Activated CD4-positive, alpha-beta memory T cell treated with anti-CD3 and anti-CD28 coated beads for 36 hours (primary cell): ENCODE measurements around the gene RPIA. TPM values are rescaled to one million over a fixed set of nuclear protein-coding genes. Genes with fewer than 3 reads are reported as not detected.

ENCODE experiments used
- CTCF ChIA-PET: fragments of 350-600 bp; sonication (Branson Sonifier 250); formaldehyde crosslinking; loops from one replicate; lab custom pipeline; 2021; ENCODE audit warnings: antibody characterized with exemption, inconsistent platforms; lab: Charles Lee
- POLR2A ChIA-PET: fragments of 350-600 bp; sonication (Branson Sonifier 250); formaldehyde crosslinking; loops from one replicate; lab custom pipeline; 2021; ENCODE audit warnings: antibody characterized with exemption; lab: Charles Lee
- DNase-seq: peaks from one replicate; pipeline ENCODE4 v3.0.0-alpha.2; 2020
- H3K27ac Mint-ChIP-seq: one replicate; pipeline ENCODE4 v1.8.0; 2021; ENCODE audit warnings: mixed read lengths
- H3K27me3 Mint-ChIP-seq: one replicate; pipeline ENCODE4 v1.8.0; 2021; ENCODE audit warnings: mixed read lengths
- H3K36me3 Mint-ChIP-seq: one replicate; pipeline ENCODE4 v1.8.0; 2021; ENCODE audit warnings: mixed read lengths
- H3K4me1 Mint-ChIP-seq: one replicate; pipeline ENCODE4 v1.8.0; 2021; ENCODE audit warnings: low read depth, mixed read lengths
- H3K4me3 Mint-ChIP-seq: one replicate; pipeline ENCODE4 v1.8.0; 2021; ENCODE audit warnings: mild to moderate bottlenecking, mixed read lengths
- H3K9me3 Mint-ChIP-seq: one replicate; pipeline ENCODE4 v1.8.0; 2021; ENCODE audit warnings: mixed read lengths
- intact Hi-C: fragments of 100-400 bp; cut with micrococcal nuclease; formaldehyde crosslinking; loops from one replicate; pipeline ENCODE4 v1.15.1; 2023
- total RNA-seq, 2 experiments: library from RNA; stranded (reverse); gene quantifications; one replicate each; pipeline ENCODE4 v1.2.3, GENCODE V29; 2021

The RPIA gene
- total RNA-seq, 2 experiments from 2014 or later: 50.7 to 52.7 TPM

GRCh38 chr2:88711897-88712296 is 20.4 kb downstream of the RPIA start:
- Mint-ChIP-seq H3K4me3 (no peak overlapping the region), H3K27me3 (no peaks in the 10 kb centered on the region), H3K36me3 (peaks cover 21% of the 10 kb centered on the region), H3K9me3 (peaks cover 2% of the 10 kb centered on the region), H3K4me1 (no peaks in the 10 kb centered on the region), H3K27ac (no peak overlapping the region)
- no peak for DNase-seq
- intact Hi-C loops: no loop called here
- ChIA-PET POLR2A (no interaction called here), CTCF (no interaction called here)

GRCh38 chr2:88713408-88713807 is 21.9 kb downstream of the RPIA start:
- intact Hi-C loops: no loop called here
- no peak overlapping the region for H3K4me3 Mint-ChIP-seq
- H3K36me3 Mint-ChIP-seq: peaks cover 28% of the 10 kb centered on the region
- POLR2A ChIA-PET: interaction anchor here (0.6 kb wide), 1 partner anchor 18 kb away, joined by 3 read pairs; no protein-coding TSS in a partner anchor
- no peak for DNase-seq
- no peaks in the 10 kb centered on the region for H3K27me3 Mint-ChIP-seq
- peaks cover 10% of the 10 kb centered on the region for H3K9me3 Mint-ChIP-seq
- no peaks in the 10 kb centered on the region for H3K4me1 Mint-ChIP-seq
- no peak overlapping the region for H3K27ac Mint-ChIP-seq
- CTCF ChIA-PET: interaction anchor here (1.2 kb wide), 1 partner anchor 22 kb away, joined by 3 read pairs; the partner anchor contains the start of gene RPIA

- CTCF ChIA-PET: no interaction called here
- H3K4me3 Mint-ChIP-seq: no peak overlapping the region
- intact Hi-C loops: no loop called here
These were observed 23.2 kb downstream of the RPIA start for GRCh38 chr2:88714667-88715066.

GRCh38 chr2:88720399-88720798 is 28.9 kb downstream of the RPIA start:
- no peak for DNase-seq
- CTCF ChIA-PET: no interaction called here
- Mint-ChIP-seq H3K36me3 (peaks cover 14% of the 10 kb centered on the region), H3K4me1 (peaks cover 5% of the 10 kb centered on the region), H3K9me3 (peaks cover 10% of the 10 kb centered on the region), H3K27ac (no peak overlapping the region), H3K27me3 (no peaks in the 10 kb centered on the region), H3K4me3 (no peak overlapping the region)
- intact Hi-C loops: no loop called here
- POLR2A ChIA-PET: no interaction called here

More at GRCh38 chr2:88714667-88715066, 23.2 kb downstream of the RPIA start:
- Mint-ChIP-seq H3K4me1 (no peaks in the 10 kb centered on the region), H3K27me3 (no peaks in the 10 kb centered on the region), H3K36me3 (peaks cover 25% of the 10 kb centered on the region), H3K27ac (no peak overlapping the region), H3K9me3 (peaks cover 10% of the 10 kb centered on the region)
- POLR2A ChIA-PET: no interaction called here
- no peak for DNase-seq

- intact Hi-C loops: no loop called here
- Mint-ChIP-seq H3K27me3 (no peaks in the 10 kb centered on the region), H3K36me3 (peaks cover 14% of the 10 kb centered on the region), H3K4me1 (peaks cover 5% of the 10 kb centered on the region), H3K9me3 (peaks cover 10% of the 10 kb centered on the region), H3K27ac (no peak overlapping the region), H3K4me3 (no peak overlapping the region)
- no peak for DNase-seq
- POLR2A ChIA-PET: no interaction called here
- CTCF ChIA-PET: interaction anchor here (1.4 kb wide), 1 partner anchor 19 kb away, joined by 6 read pairs; no protein-coding TSS in a partner anchor
These were observed 29.8 kb downstream of the RPIA start for GRCh38 chr2:88721268-88721667.

- ChIA-PET CTCF (no interaction called here), POLR2A (interaction anchor here (0.9 kb wide), 1 partner anchor 9 kb away, joined by 4 read pairs; no protein-coding TSS in a partner anchor)
- Mint-ChIP-seq H3K4me3 (no peak overlapping the region), H3K4me1 (peaks cover 5% of the 10 kb centered on the region), H3K27me3 (no peaks in the 10 kb centered on the region), H3K9me3 (no peaks in the 10 kb centered on the region), H3K36me3 (peaks cover 6% of the 10 kb centered on the region), H3K27ac (no peak overlapping the region)
- intact Hi-C loops: no loop called here
- no peak for DNase-seq
These were observed 33.3 kb downstream of the RPIA start for GRCh38 chr2:88724643-88725332.

GRCh38 chr2:88729061-88729745 is 37.7 kb downstream of the RPIA start:
- no peak overlapping the region for H3K27ac Mint-ChIP-seq

GRCh38 chr2:88733155-88733902 is 41.9 kb downstream of the RPIA start:
- H3K9me3 Mint-ChIP-seq: no peaks in the 10 kb centered on the region
- H3K36me3 Mint-ChIP-seq: peaks cover 7% of the 10 kb centered on the region
- no peak overlapping the region for H3K4me3 Mint-ChIP-seq
- no peak overlapping the region for H3K27ac Mint-ChIP-seq
- peaks cover 12% of the 10 kb centered on the region for H3K4me1 Mint-ChIP-seq
- intact Hi-C loops: no loop called here
- POLR2A ChIA-PET: interaction anchor here (1.0 kb wide), 1 partner anchor 16 kb away, joined by 3 read pairs; no protein-coding TSS in a partner anchor
- no peak for DNase-seq
- no peaks in the 10 kb centered on the region for H3K27me3 Mint-ChIP-seq
- CTCF ChIA-PET: no interaction called here

More at GRCh38 chr2:88729061-88729745, 37.7 kb downstream of the RPIA start:
- POLR2A ChIA-PET: no interaction called here
- H3K9me3 Mint-ChIP-seq: no peaks in the 10 kb centered on the region
- CTCF ChIA-PET: interaction anchor here (1.1 kb wide), 1 partner anchor 11 kb away, joined by 3 read pairs; no protein-coding TSS in a partner anchor
- intact Hi-C loops: no loop called here
- peaks cover 5% of the 10 kb centered on the region for H3K36me3 Mint-ChIP-seq
- no peak for DNase-seq
- peaks cover 2% of the 10 kb centered on the region for H3K4me1 Mint-ChIP-seq
- H3K4me3 Mint-ChIP-seq: no peak overlapping the region
- H3K27me3 Mint-ChIP-seq: no peaks in the 10 kb centered on the region

- ChIA-PET CTCF (no interaction called here), POLR2A (no interaction called here)
- peaks cover 6% of the 10 kb centered on the region for H3K36me3 Mint-ChIP-seq
- intact Hi-C loops: no loop called here
- peaks cover 12% of the 10 kb centered on the region for H3K4me1 Mint-ChIP-seq
- no peak for DNase-seq
- H3K27me3 Mint-ChIP-seq: no peaks in the 10 kb centered on the region
- no peaks in the 10 kb centered on the region for H3K9me3 Mint-ChIP-seq
- no peak overlapping the region for H3K27ac Mint-ChIP-seq
- H3K4me3 Mint-ChIP-seq: no peak overlapping the region
These were observed 43.7 kb downstream of the RPIA start for GRCh38 chr2:88735133-88735532.

- intact Hi-C loops: no loop called here
- peak; percentile 44 for DNase-seq
- ChIA-PET CTCF (interaction anchor here (0.6 to 1.2 kb wide), 2 partner anchors 16 to 161 kb away, joined by 3 to 4 read pairs; no protein-coding TSS in a partner anchor), POLR2A (interaction anchor here (0.6 kb wide), 1 partner anchor 665 kb away, joined by 5 read pairs; no protein-coding TSS in a partner anchor)
- Mint-ChIP-seq H3K27ac (peak overlapping the region; percentile 36), H3K4me3 (no peak overlapping the region), H3K4me1 (peaks cover 12% of the 10 kb centered on the region), H3K9me3 (no peaks in the 10 kb centered on the region), H3K27me3 (no peaks in the 10 kb centered on the region), H3K36me3 (peaks cover 12% of the 10 kb centered on the region)
These were observed 44.4 kb downstream of the RPIA start for GRCh38 chr2:88735853-88736252.

GRCh38 chr2:88736437-88736836 is 45.0 kb downstream of the RPIA start:
- Mint-ChIP-seq H3K27me3 (no peaks in the 10 kb centered on the region), H3K4me3 (no peak overlapping the region), H3K36me3 (peaks cover 17% of the 10 kb centered on the region), H3K27ac (no peak overlapping the region), H3K4me1 (peaks cover 12% of the 10 kb centered on the region), H3K9me3 (no peaks in the 10 kb centered on the region)
- DNase-seq: no peak
- ChIA-PET CTCF (interaction anchor here (0.6 to 1.2 kb wide), 2 partner anchors 16 to 161 kb away, joined by 3 to 4 read pairs; no protein-coding TSS in a partner anchor), POLR2A (interaction anchor here (0.6 kb wide), 1 partner anchor 666 kb away, joined by 5 read pairs; no protein-coding TSS in a partner anchor)
- intact Hi-C loops: no loop called here
